Measurements from ENCODE around the gene ZSWIM4. TPM values are rescaled to one million over a fixed set of nuclear protein-coding genes. Genes with fewer than 3 reads are reported as not detected.

Gene ZSWIM4
- total RNA-seq, 1 experiment from 2014 or later: 8.7 TPM

DNA sequence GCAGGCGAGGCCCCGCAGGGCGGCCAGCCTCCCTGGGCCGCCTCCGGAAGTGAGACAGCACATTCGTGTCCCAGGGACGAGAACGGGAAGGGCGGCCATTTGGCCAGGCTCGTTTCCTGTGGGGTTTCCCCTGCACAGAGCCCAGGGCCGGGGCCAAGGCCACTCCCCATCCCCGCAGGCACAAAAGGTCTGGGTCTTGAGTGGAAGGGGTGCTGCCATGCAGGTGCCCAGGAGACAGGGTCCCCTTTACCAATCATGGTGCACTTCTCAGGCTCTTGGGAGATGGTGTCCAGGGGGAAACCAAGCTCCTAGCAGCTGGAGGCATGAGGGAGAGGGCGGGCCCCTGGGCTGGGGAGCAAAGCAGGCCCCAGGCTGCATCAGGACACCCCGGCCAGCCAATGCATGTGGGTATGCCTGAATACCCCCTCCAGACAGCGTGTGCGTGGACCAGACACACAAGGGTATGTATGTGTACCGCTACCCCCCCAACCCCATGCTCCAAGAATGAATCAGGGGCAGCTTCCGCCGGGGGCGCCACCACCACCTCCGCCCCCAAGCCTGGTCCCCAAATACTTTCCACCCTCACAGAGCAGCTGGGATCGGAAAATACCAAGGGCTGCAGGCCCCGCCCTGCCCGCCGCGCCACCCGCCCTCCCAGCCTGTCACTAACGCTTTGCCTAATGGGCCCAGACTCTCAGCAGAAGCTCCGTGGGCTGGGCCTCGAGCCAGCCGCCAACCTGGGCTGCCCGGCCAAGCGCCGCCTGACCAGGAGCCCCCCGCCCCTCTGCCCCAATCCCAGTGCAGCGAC is 44.1 kb downstream of the ZSWIM4 start:
- Histone ChIP-seq H3K36me3 (ENCODE audit: control insufficient read depth, insufficient read depth, low read length) (peaks cover 8% of the 10 kb centered on the region), H3K4me3 (ENCODE audit: low read depth in 2 of 2, low read length in 2 of 2) (peak overlapping the region; percentile 81 to 91), H3K4me1 (ENCODE audit: control insufficient read depth, insufficient read depth, low read length) (peaks cover 42% of the 10 kb centered on the region), H3K27ac (ENCODE audit: low read length) (peak overlapping the region; percentile 92), H3K27me3 (ENCODE audit: control insufficient read depth, insufficient read depth, low read length) (no peaks in the 10 kb centered on the region), H3K9me3 (ENCODE audit: control insufficient read depth, insufficient read depth, low read depth, low read length) (no peaks in the 10 kb centered on the region)
- POLR2A ChIA-PET: interaction anchor here (0.6 to 0.9 kb wide), 4 partner anchors 13 to 61 kb away, joined by 3 to 12 read pairs (median 7); no protein-coding TSS in a partner anchor
- no TSS peak for BruUV-seq (replicated peaks)
- TF ChIP-seq TCF7L2 (IDR thresholded peaks at IDR 0.05; ENCODE audit: low read depth, low read length) (no peak), POLR2AphosphoS5 (IDR thresholded peaks at IDR 0.05; ENCODE audit: low read depth, low read length) (peak; percentile 11; the same call in 1 of the 2 replicates)
- intact Hi-C loops (cut with micrococcal nuclease; ENCODE audit: unreplicated experiment) (no loop called here), in situ Hi-C loops (cut with HindIII; ENCODE audit: low pct_unique_long_range_greater_than_20kb, low sequenced_read_pairs) (no loop called here)
- DNase-seq (ENCODE audit: low read depth, low spot score) (no peak), ATAC-seq (peak; percentile 3)
- CTCF ChIA-PET: interaction anchor here (1.4 kb wide), 1 partner anchor 23 kb away, joined by 3 read pairs; no protein-coding TSS in a partner anchor

GRCh38 chr19:13839938-13840304 is 44.7 kb downstream of the ZSWIM4 start:
- no peaks in the 10 kb centered on the region for H3K9me3 ChIP-seq (ENCODE audit: control insufficient read depth, insufficient read depth, low read depth, low read length)
- no peak for ATAC-seq
- in situ Hi-C loops (cut with HindIII; ENCODE audit: low pct_unique_long_range_greater_than_20kb, low sequenced_read_pairs) (no loop called here), intact Hi-C loops (cut with micrococcal nuclease; ENCODE audit: unreplicated experiment) (no loop called here)
- DNase-seq (ENCODE audit: low read depth, low spot score): no peak
- H3K4me1 ChIP-seq (ENCODE audit: control insufficient read depth, insufficient read depth, low read length): peaks cover 44% of the 10 kb centered on the region
- no peaks in the 10 kb centered on the region for H3K27me3 ChIP-seq (ENCODE audit: control insufficient read depth, insufficient read depth, low read length)
- peak overlapping the region; percentile 92 for H3K27ac ChIP-seq (ENCODE audit: low read length)
- ChIA-PET CTCF (interaction anchor here (1.4 kb wide), 1 partner anchor 22 kb away, joined by 3 read pairs; no protein-coding TSS in a partner anchor), POLR2A (interaction anchor here (0.6 to 1.1 kb wide), 2 partner anchors 11 to 60 kb away, joined by 3 to 5 read pairs; no protein-coding TSS in a partner anchor)
- TF ChIP-seq POLR2AphosphoS5 (IDR thresholded peaks at IDR 0.05; ENCODE audit: low read depth, low read length): 0 out of 2 replicates have a peak, but pooled peaks have one; percentile 32
- TF ChIP-seq TCF7L2 (IDR thresholded peaks at IDR 0.05; ENCODE audit: low read depth, low read length): no peak
- peak overlapping the region; percentile 81 to 91 for H3K4me3 ChIP-seq (ENCODE audit: low read depth in 2 of 2, low read length in 2 of 2)
- BruUV-seq (replicated peaks): no TSS peak
- peaks cover 8% of the 10 kb centered on the region for H3K36me3 ChIP-seq (ENCODE audit: control insufficient read depth, insufficient read depth, low read length)

DNA sequence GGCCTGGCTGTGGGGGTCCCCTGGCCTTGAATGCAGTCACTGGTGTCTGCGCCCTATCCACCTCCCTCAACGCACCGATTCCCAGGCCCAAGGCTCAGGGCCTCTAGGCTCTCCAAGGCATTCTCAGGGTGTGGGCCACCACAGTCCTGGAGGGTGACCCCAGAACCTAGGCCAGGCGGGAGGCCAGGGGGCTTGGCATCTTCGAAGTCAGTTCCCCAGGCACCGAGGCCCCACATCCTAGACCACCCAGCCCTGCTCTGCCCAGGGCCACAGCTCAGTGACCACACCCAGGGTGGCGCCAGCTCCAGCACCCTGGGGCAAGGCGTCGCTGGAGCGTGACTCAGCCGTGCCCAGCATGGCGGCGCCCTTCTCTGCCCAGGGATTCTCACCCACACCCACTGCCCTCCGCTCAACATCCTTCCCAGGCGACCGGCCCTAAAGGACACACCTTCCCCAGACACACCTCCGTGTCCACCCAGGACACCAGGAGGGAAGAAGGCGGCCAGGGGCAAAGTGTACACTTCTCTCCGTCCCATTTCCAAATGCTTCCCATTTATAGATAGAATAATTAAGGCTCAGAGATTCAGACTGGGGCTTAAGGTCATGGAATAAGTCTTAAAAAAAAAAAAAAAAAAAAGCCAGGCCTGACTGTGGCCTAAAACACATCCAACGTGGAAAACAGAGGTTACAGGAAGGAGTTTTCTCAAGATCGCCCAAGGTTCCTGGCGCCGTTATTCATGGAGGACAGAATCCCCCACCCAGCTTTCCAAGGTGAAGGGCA is 45.3 kb downstream of the ZSWIM4 start:
- peaks cover 8% of the 10 kb centered on the region for H3K36me3 ChIP-seq (ENCODE audit: control insufficient read depth, insufficient read depth, low read length)
- peak overlapping the region; percentile 81 to 91 for H3K4me3 ChIP-seq (ENCODE audit: low read depth in 2 of 2, low read length in 2 of 2)
- POLR2A ChIA-PET: interaction anchor here (0.6 to 1.1 kb wide), 2 partner anchors 10 to 60 kb away, joined by 3 to 5 read pairs; no protein-coding TSS in a partner anchor
- intact Hi-C loops (cut with micrococcal nuclease; ENCODE audit: unreplicated experiment) (no loop called here), in situ Hi-C loops (cut with HindIII; ENCODE audit: low pct_unique_long_range_greater_than_20kb, low sequenced_read_pairs) (no loop called here)
- peaks cover 47% of the 10 kb centered on the region for H3K4me1 ChIP-seq (ENCODE audit: control insufficient read depth, insufficient read depth, low read length)
- DNase-seq (ENCODE audit: low read depth, low spot score) (no peak), ATAC-seq (no peak)
- no TSS peak for BruUV-seq (replicated peaks)
- CTCF ChIA-PET: interaction anchor here (1.4 kb wide), 1 partner anchor 22 kb away, joined by 3 read pairs; no protein-coding TSS in a partner anchor
- H3K27ac ChIP-seq (ENCODE audit: low read length): peak overlapping the region; percentile 92
- no peaks in the 10 kb centered on the region for H3K9me3 ChIP-seq (ENCODE audit: control insufficient read depth, insufficient read depth, low read depth, low read length)
- no peaks in the 10 kb centered on the region for H3K27me3 ChIP-seq (ENCODE audit: control insufficient read depth, insufficient read depth, low read length)
- no peak for TF ChIP-seq TCF7L2 (IDR thresholded peaks at IDR 0.05; ENCODE audit: low read depth, low read length)
- TF ChIP-seq, protein P1, sequence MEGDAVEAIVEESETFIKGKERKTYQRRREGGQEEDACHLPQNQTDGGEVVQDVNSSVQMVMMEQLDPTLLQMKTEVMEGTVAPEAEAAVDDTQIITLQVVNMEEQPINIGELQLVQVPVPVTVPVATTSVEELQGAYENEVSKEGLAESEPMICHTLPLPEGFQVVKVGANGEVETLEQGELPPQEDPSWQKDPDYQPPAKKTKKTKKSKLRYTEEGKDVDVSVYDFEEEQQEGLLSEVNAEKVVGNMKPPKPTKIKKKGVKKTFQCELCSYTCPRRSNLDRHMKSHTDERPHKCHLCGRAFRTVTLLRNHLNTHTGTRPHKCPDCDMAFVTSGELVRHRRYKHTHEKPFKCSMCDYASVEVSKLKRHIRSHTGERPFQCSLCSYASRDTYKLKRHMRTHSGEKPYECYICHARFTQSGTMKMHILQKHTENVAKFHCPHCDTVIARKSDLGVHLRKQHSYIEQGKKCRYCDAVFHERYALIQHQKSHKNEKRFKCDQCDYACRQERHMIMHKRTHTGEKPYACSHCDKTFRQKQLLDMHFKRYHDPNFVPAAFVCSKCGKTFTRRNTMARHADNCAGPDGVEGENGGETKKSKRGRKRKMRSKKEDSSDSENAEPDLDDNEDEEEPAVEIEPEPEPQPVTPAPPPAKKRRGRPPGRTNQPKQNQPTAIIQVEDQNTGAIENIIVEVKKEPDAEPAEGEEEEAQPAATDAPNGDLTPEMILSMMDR (IDR thresholded peaks at IDR 0.05): no peak
- TF ChIP-seq POLR2AphosphoS5 (IDR thresholded peaks at IDR 0.05; ENCODE audit: low read depth, low read length): no peak; the same call in 1 of the 2 replicates

Measured in Panc1 (cell line).